ENCODE data around the gene NES. TPM values are rescaled to one million over a fixed set of nuclear protein-coding genes. Genes with fewer than 3 reads are reported as not detected.

Gene NES
- total and polyA plus RNA-seq, 5 donors from 2014 or later, result 0.10 TPM; not detected in 4

DNA sequence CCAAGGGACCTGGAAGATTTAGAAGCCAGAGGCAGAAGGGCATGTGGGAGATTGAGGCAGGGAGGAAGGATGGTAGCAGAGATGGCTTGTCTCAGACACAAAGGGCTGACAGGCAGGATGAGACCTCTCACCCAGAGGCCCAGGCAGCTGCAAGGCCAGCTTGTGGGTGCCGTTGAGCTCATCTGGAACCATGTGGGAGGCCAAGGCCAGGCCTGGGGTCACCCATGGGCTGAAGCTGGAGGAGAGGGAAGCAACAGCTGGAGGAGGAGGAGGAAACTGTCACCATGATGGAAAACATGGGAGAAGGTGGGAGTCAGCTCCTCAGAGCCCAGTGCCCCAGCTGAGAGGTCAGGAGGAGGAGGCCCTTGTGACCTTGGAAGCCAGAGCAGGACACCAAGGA is 21.8 kb upstream of the NES start:
- peaks cover 0 to 5% (median 2%) of the 10 kb centered on the region in 4 donors for H3K4me1 Mint-ChIP-seq
- DNase-seq, result no peak

DNA sequence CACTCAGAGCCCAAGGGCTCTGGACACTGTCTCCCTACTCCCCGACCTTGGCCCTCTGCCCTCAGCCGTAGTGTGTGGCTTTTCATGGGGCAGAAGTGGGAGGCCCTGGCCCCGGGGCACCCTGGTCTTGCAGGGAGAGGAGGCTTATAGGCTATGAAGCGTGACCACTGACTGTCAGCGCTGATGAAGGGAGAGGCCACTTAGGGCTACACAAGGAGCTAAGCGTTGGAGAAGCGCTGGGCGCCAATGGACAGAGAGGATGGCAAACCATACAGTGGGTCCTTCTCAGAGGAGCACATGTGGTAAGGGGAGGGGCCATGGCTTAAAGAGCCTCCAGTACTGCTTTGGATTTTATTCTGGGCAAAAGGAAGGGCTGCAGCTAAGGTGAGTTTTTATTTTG is 20.3 kb upstream of the NES start:
- Histone ChIP-seq H3K27me3 (ENCODE audit: control insufficient read depth, insufficient read depth, low read length) (peaks cover 2% of the 10 kb centered on the region), H3K4me1 (ENCODE audit: control insufficient read depth, insufficient read depth, low read length, poor library complexity, severe bottlenecking) (peaks cover 8% of the 10 kb centered on the region), H3K27ac (ENCODE audit: insufficient read depth, low read length, poor library complexity, severe bottlenecking) (no peak overlapping the region), H3K36me3 (ENCODE audit: control insufficient read depth, insufficient read depth, low read length) (no peaks in the 10 kb centered on the region), H3K4me3 (ENCODE audit: low read depth, low read length) (no peak overlapping the region), H3K9me3 (ENCODE audit: control insufficient read depth in 2 of 2, low read length in 2 of 2) (no peaks in the 10 kb centered on the region)
- Mint-ChIP-seq H3K4me1 (peaks cover 0 to 11% (median 5%) of the 10 kb centered on the region in 4 donors), H3K4me3 (no peak overlapping the region), H3K27me3 (peaks cover 57% of the 10 kb centered on the region), H3K36me3 (no peaks in the 10 kb centered on the region), H3K9me3 (no peaks in the 10 kb centered on the region), H3K27ac (no peak overlapping the region)
- ATAC-seq (ENCODE audit: low read depth in 2 of 2) (no peak), DNase-seq (no peak)

More for the DNA sequence above, 21.8 kb upstream of the NES start:
- H3K27ac Mint-ChIP-seq, result no peak overlapping the region
- no peak for ATAC-seq (ENCODE audit: low read depth in 2 of 2)
- H3K36me3 Mint-ChIP-seq, result no peaks in the 10 kb centered on the region
- Histone ChIP-seq H3K9me3 (ENCODE audit: control insufficient read depth in 2 of 2, low read length in 2 of 2) (no peaks in the 10 kb centered on the region), H3K27me3 (ENCODE audit: control insufficient read depth, insufficient read depth, low read length) (peaks cover 5% of the 10 kb centered on the region), H3K4me1 (ENCODE audit: control insufficient read depth, insufficient read depth, low read length, poor library complexity, severe bottlenecking) (no peaks in the 10 kb centered on the region), H3K36me3 (ENCODE audit: control insufficient read depth, insufficient read depth, low read length) (no peaks in the 10 kb centered on the region), H3K4me3 (ENCODE audit: low read depth, low read length) (no peak overlapping the region), H3K27ac (ENCODE audit: insufficient read depth, low read length, poor library complexity, severe bottlenecking) (no peak overlapping the region)
- no peaks in the 10 kb centered on the region for H3K9me3 Mint-ChIP-seq
- H3K4me3 Mint-ChIP-seq, result peak overlapping the region in 1 of 4 donors; percentile 65
- peaks cover 58% of the 10 kb centered on the region for H3K27me3 Mint-ChIP-seq

DNA sequence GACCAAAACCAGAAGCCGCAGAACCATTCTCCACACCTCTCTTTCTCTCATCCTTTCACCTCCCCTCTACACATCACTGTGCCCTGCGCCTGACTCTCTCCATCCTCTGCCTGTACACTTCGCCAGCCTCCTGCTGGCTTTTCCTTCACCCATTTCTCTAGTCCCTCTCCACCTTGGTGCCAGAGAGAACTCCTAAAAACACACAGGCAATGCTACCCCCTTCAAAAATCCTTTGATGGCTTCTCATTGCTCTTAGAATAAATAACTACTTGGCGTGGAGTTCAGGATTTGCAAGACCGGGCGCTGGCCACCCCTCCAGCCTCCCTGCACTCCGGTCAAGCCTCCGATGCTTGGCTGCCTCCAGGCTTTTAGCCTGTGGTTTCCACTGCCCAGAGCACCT is 19.5 kb upstream of the NES start:
- Mint-ChIP-seq H3K27ac (peak overlapping the region in 1 of 3 donors; percentile 2), H3K4me3 (no peak overlapping the region), H3K27me3 (peaks cover 57% of the 10 kb centered on the region), H3K4me1 (peaks cover 0 to 18% (median 8%) of the 10 kb centered on the region in 4 donors), H3K9me3 (no peaks in the 10 kb centered on the region), H3K36me3 (no peaks in the 10 kb centered on the region)
- Histone ChIP-seq H3K4me3 (ENCODE audit: low read depth, low read length) (no peak overlapping the region), H3K36me3 (ENCODE audit: control insufficient read depth, insufficient read depth, low read length) (no peaks in the 10 kb centered on the region), H3K9me3 (ENCODE audit: control insufficient read depth in 2 of 2, low read length in 2 of 2) (no peaks in the 10 kb centered on the region), H3K27ac (ENCODE audit: insufficient read depth, low read length, poor library complexity, severe bottlenecking) (no peak overlapping the region), H3K27me3 (ENCODE audit: control insufficient read depth, insufficient read depth, low read length) (peaks cover 2% of the 10 kb centered on the region), H3K4me1 (ENCODE audit: control insufficient read depth, insufficient read depth, low read length, poor library complexity, severe bottlenecking) (peaks cover 10% of the 10 kb centered on the region)
- DNase-seq, result no peak
- no peak for ATAC-seq (ENCODE audit: low read depth in 2 of 2)

DNA sequence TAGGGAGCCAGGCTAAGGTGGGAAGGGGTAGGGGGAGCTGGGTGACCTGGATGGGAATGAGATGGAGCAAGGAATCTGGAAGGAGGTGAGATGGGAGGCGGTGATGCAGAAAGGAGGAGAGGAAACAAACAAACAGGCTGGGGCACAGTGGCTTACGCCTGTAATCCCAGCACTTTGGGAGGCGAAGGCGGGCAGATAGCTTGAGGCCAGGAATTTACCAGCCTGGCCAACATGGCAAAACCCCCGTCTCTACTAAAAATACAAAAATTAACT is 17.4 kb upstream of the NES start:
- ATAC-seq (ENCODE audit: low read depth in 2 of 2) (no peak), DNase-seq (no peak)
- H3K4me1 ChIP-seq (ENCODE audit: control insufficient read depth, insufficient read depth, low read length, poor library complexity, severe bottlenecking), result peaks cover 10% of the 10 kb centered on the region
- H3K4me1 Mint-ChIP-seq, result peaks cover 0 to 23% (median 9%) of the 10 kb centered on the region in 4 donors
- no peak overlapping the region for H3K27ac Mint-ChIP-seq
- H3K27me3 ChIP-seq (ENCODE audit: control insufficient read depth, insufficient read depth, low read length), result peaks cover 10% of the 10 kb centered on the region
- H3K9me3 Mint-ChIP-seq, result no peaks in the 10 kb centered on the region
- H3K36me3 ChIP-seq (ENCODE audit: control insufficient read depth, insufficient read depth, low read length), result no peaks in the 10 kb centered on the region
- no peak overlapping the region for H3K27ac ChIP-seq (ENCODE audit: insufficient read depth, low read length, poor library complexity, severe bottlenecking)
- H3K9me3 ChIP-seq (ENCODE audit: control insufficient read depth in 2 of 2, low read length in 2 of 2), result no peaks in the 10 kb centered on the region
- H3K36me3 Mint-ChIP-seq, result no peaks in the 10 kb centered on the region
- no peak overlapping the region for H3K4me3 Mint-ChIP-seq
- H3K27me3 Mint-ChIP-seq, result peaks cover 70% of the 10 kb centered on the region
- no peak overlapping the region for H3K4me3 ChIP-seq (ENCODE audit: low read depth, low read length)

DNA sequence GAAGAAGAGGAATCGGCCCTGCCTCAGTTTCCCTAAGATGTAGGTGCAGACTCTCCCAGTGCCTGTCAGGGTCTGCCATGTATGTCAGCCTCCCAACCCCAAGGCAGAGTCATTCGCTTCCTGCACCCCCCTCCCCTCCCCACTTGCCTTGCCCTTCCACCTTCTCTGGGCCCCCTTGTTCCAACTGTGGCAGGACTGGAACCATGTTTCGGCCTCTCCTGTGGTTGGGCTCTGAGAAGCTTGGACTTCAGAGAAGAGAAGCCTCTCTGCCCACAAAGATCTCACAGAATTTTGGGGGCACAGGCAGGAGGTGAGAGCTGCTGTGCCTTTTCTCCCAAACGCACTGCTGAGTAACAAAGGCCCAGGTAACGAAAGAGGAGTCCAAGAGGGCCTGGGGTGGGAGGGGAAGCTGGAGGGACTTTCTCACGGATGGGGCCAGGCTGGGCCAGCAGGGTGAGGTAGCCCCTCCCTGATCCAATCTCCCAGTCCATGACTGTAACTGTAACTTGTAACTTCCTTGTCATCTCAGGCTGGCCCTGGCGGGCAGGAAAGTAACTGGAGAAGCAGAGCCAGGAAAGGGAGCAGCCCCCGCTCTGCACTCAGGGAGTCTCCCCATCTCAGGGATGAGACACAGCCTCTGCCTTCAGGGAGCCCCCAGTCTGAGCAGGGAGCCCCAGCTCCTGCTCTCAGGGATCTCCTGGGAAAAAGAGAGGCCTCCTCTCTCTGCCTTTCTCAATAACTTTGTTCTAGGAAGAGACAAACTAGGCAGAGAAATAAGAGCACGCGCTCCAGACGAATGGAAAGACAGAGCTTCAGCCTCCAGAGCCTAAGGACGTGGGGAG is 16.9 kb upstream of the NES start:
- Mint-ChIP-seq H3K27ac (no peak overlapping the region), H3K4me3 (no peak overlapping the region), H3K9me3 (no peaks in the 10 kb centered on the region), H3K4me1 (peaks cover 0 to 28% (median 13%) of the 10 kb centered on the region in 4 donors), H3K36me3 (no peaks in the 10 kb centered on the region), H3K27me3 (peaks cover 73% of the 10 kb centered on the region)
- DNase-seq (no peak), ATAC-seq (ENCODE audit: low read depth in 2 of 2) (no peak)
- no peaks in the 10 kb centered on the region for H3K9me3 ChIP-seq (ENCODE audit: control insufficient read depth in 2 of 2, low read length in 2 of 2)
- no peak overlapping the region for H3K27ac ChIP-seq (ENCODE audit: insufficient read depth, low read length, poor library complexity, severe bottlenecking)
- H3K36me3 ChIP-seq (ENCODE audit: control insufficient read depth, insufficient read depth, low read length), result no peaks in the 10 kb centered on the region
- H3K4me1 ChIP-seq (ENCODE audit: control insufficient read depth, insufficient read depth, low read length, poor library complexity, severe bottlenecking), result peaks cover 16% of the 10 kb centered on the region
- H3K27me3 ChIP-seq (ENCODE audit: control insufficient read depth, insufficient read depth, low read length), result peaks cover 10% of the 10 kb centered on the region
- H3K4me3 ChIP-seq (ENCODE audit: low read depth, low read length), result no peak overlapping the region

DNA sequence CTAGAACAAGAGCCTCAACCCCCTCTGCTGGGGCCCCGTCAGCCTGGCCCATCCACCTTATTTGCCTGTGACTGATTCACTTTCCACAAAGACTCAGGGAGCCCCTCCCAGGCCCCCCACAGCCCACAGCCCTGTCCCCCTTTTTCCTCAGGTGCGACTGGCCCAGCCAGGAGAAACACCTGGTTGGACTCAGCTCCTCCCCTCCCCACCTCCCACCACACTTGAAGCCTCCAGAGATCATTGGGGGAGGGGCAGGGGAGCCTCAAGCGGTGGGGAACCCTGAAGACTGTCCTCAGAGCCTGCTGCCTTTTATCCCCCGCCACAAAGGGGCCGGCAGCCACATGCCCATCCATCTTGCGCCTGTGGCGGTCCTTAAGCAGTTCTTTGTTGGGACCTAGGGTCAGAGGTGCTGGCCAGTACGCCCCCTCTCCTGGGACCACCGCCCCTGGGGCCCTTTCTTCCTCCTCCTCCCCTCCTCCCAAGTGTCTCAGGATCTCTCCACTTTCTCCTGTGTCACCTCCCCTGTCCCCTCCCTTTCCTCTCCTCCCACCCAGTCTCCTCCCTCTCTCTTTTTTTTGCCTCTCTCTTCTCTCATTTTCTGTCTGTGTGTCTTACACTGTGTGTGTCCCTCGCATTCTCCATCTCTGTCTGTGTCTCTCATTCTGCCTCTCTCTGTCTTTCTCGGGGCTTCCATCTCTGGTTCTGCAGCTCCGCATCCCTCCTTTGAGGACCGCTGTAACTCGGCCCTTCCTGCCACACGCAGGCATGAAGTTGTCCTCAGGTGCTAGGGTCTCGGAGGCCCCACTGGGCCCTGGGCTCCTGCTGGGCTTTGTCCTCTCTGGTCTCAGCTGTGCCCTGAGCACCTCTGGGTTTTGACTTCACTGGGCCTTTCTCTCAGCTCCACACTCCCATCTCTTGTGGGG is 16.0 kb upstream of the NES start:
- peak in 1 of 3 donors; percentile 21 for DNase-seq
- Histone ChIP-seq H3K4me1 (ENCODE audit: control insufficient read depth, insufficient read depth, low read length, poor library complexity, severe bottlenecking) (peaks cover 16% of the 10 kb centered on the region), H3K27me3 (ENCODE audit: control insufficient read depth, insufficient read depth, low read length) (peaks cover 10% of the 10 kb centered on the region), H3K4me3 (ENCODE audit: low read depth, low read length) (no peak overlapping the region), H3K27ac (ENCODE audit: insufficient read depth, low read length, poor library complexity, severe bottlenecking) (no peak overlapping the region), H3K9me3 (ENCODE audit: control insufficient read depth in 2 of 2, low read length in 2 of 2) (no peaks in the 10 kb centered on the region), H3K36me3 (ENCODE audit: control insufficient read depth, insufficient read depth, low read length) (no peaks in the 10 kb centered on the region)
- no peak overlapping the region for H3K27ac Mint-ChIP-seq
- no peaks in the 10 kb centered on the region for H3K36me3 Mint-ChIP-seq
- no peaks in the 10 kb centered on the region for H3K9me3 Mint-ChIP-seq
- peaks cover 0 to 28% (median 13%) of the 10 kb centered on the region in 4 donors for H3K4me1 Mint-ChIP-seq
- H3K27me3 Mint-ChIP-seq, result peaks cover 82% of the 10 kb centered on the region
- peak overlapping the region in 1 of 4 donors; percentile 51 for H3K4me3 Mint-ChIP-seq
- ATAC-seq (ENCODE audit: low read depth in 2 of 2), result no peak

DNA sequence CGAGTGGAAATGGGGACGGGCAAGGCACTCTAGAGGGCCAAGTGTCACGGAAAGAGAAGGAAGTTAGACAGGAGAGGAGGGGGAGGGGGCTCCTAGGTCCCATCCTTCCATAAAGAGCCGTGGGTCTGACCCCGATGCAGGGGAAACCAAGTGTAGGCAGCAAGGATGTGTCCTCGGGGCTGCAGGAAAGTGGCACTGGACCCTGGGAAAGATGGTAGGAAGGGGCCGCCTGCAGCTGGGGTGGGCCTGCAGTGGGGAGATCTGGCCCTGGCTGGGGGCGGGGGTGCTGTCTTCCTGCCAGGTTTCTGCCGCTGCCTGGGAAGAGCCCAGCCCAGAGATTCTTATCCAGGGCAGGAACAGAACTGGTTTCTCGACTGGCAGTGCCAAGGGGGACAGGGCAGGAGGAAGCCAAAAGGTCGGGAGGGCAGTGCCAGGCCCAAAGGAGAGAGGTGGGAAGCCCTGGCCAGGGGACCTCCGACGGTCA is 15.3 kb upstream of the NES start:
- H3K36me3 ChIP-seq (ENCODE audit: control insufficient read depth, insufficient read depth, low read length), result no peaks in the 10 kb centered on the region
- Mint-ChIP-seq H3K9me3 (no peaks in the 10 kb centered on the region), H3K4me1 (peaks cover 0 to 28% (median 13%) of the 10 kb centered on the region in 4 donors), H3K36me3 (no peaks in the 10 kb centered on the region), H3K4me3 (no peak overlapping the region), H3K27me3 (peaks cover 75% of the 10 kb centered on the region), H3K27ac (no peak overlapping the region)
- no peak overlapping the region for H3K27ac ChIP-seq (ENCODE audit: insufficient read depth, low read length, poor library complexity, severe bottlenecking)
- ATAC-seq (ENCODE audit: low read depth in 2 of 2) (no peak), DNase-seq (no peak)
- H3K4me1 ChIP-seq (ENCODE audit: control insufficient read depth, insufficient read depth, low read length, poor library complexity, severe bottlenecking), result peaks cover 16% of the 10 kb centered on the region
- no peaks in the 10 kb centered on the region for H3K9me3 ChIP-seq (ENCODE audit: control insufficient read depth in 2 of 2, low read length in 2 of 2)
- peaks cover 7% of the 10 kb centered on the region for H3K27me3 ChIP-seq (ENCODE audit: control insufficient read depth, insufficient read depth, low read length)
- no peak overlapping the region for H3K4me3 ChIP-seq (ENCODE audit: low read depth, low read length)
